HEK293 (cell line): ENCODE data around the gene WBP4.
"Not testable (repeated sequence)": the region's sequence is repeated elsewhere in the genome, so short reads cannot be mapped to it uniquely, and the experiment has no call there.

Experiments used
- CTCF ChIA-PET: fragments of 350-600 bp; formaldehyde crosslinking; extraction: SDS; loops from one replicate; lab custom pipeline; 2021; ENCODE audit warnings: antibody characterized with exemption; lab: Yijun Ruan, JAX
- POLR2A ChIA-PET: fragments of 300-600 bp; formaldehyde crosslinking; extraction: SDS; loops from one replicate; lab custom pipeline; 2020; ENCODE audit warnings: antibody characterized with exemption, inconsistent platforms; lab: Yijun Ruan, JAX
- H3K27ac ChIP-seq: fragments of 200-500 bp; sonication (Bioruptor generic); 2 replicates; pipeline ENCODE4 v1.5.1; 2014; ENCODE audit warnings: low read depth, low read length, control low read depth, inconsistent platforms; ENCODE audit errors: extremely low read depth
- H3K36me3 ChIP-seq, 2 experiments: fragments of 200-500 bp in 1 of 2; sonication (Bioruptor generic) in 1 of 2; 1 replicate in 1 of 2; 2 replicates in 1 of 2; pipeline ENCODE4 v1.5.1; 2014 to 2017; ENCODE audit warnings: inconsistent platforms in 2 of 2, low read length in 2 of 2; ENCODE audit not compliant: control insufficient read depth in 2 of 2, insufficient read depth in 1 of 2
- H3K4me1 ChIP-seq: fragments of 200-500 bp; sonication (Bioruptor generic); 2 replicates; pipeline ENCODE4 v1.5.1; 2014; ENCODE audit warnings: mild to moderate bottlenecking, low read length, inconsistent platforms; ENCODE audit not compliant: control insufficient read depth, insufficient read depth
- H3K4me3 ChIP-seq: 2 replicates; pipeline ENCODE4 v1.5.1; 2011; ENCODE audit warnings: low read depth, mild to moderate bottlenecking, control low read depth, low read length, moderate library complexity
- H3K9me3 ChIP-seq: fragments of 200-500 bp; sonication (Bioruptor generic); 2 replicates; pipeline ENCODE4 v1.5.1; 2014; ENCODE audit warnings: low read depth, low read length, inconsistent platforms; ENCODE audit not compliant: control insufficient read depth, insufficient read depth
- KLF8 ChIP-seq: fragments of 450-650 bp; formaldehyde crosslinking; IDR thresholded peaks from 2 replicates; pipeline ENCODE4 v1.5.1; 2016; ENCODE audit warnings: missing biosample characterization, missing genetic modification characterization
- SCRT1 ChIP-seq: fragments of 450-650 bp; formaldehyde crosslinking; IDR thresholded peaks from 2 replicates; pipeline ENCODE4 v1.5.1; 2016; ENCODE audit warnings: missing biosample characterization, missing genetic modification characterization, borderline replicate concordance
- YY2 ChIP-seq: fragments of 450-650 bp; formaldehyde crosslinking; IDR thresholded peaks from 2 replicates; pipeline ENCODE4 v1.5.1; 2016; ENCODE audit warnings: missing biosample characterization, missing genetic modification characterization
- ZFHX2 ChIP-seq: fragments of 450-650 bp; formaldehyde crosslinking; conservative IDR thresholded peaks from 2 replicates; pipeline ENCODE4 v1.5.1; 2016; ENCODE audit warnings: missing biosample characterization, missing genetic modification characterization
- ZFP3 ChIP-seq: fragments of 450-650 bp; formaldehyde crosslinking; IDR thresholded peaks from 2 replicates; pipeline ENCODE4 v1.5.1; 2016; ENCODE audit warnings: low read depth, missing biosample characterization, missing genetic modification characterization
- ZNF10 ChIP-seq: fragments of 450-650 bp; formaldehyde crosslinking; IDR thresholded peaks from 2 replicates; pipeline ENCODE4 v1.5.1; 2017; ENCODE audit warnings: missing biosample characterization, missing genetic modification characterization
- ZNF133 ChIP-seq: fragments of 450-650 bp; formaldehyde crosslinking; IDR thresholded peaks from 2 replicates; pipeline ENCODE4 v1.5.1; 2016; ENCODE audit warnings: missing biosample characterization, missing genetic modification characterization
- ZNF146 ChIP-seq: fragments of 450-650 bp; formaldehyde crosslinking; IDR thresholded peaks from 2 replicates; pipeline ENCODE4 v1.5.1; 2016; ENCODE audit warnings: missing biosample characterization, missing genetic modification characterization
- ZNF221 ChIP-seq: fragments of 450-650 bp; formaldehyde crosslinking; IDR thresholded peaks from 2 replicates; pipeline ENCODE4 v1.5.1; 2017; ENCODE audit warnings: missing biosample characterization, missing genetic modification characterization, borderline replicate concordance
- ZNF433 ChIP-seq: fragments of 450-650 bp; formaldehyde crosslinking; IDR thresholded peaks from 2 replicates; pipeline ENCODE4 v1.5.1; 2016; ENCODE audit warnings: missing biosample characterization, missing genetic modification characterization, low read depth
- ZNF555 ChIP-seq: fragments of 450-650 bp; formaldehyde crosslinking; conservative IDR thresholded peaks from 2 replicates; pipeline ENCODE4 v1.5.1; 2017; ENCODE audit warnings: missing biosample characterization, mild to moderate bottlenecking, missing genetic modification characterization, inconsistent platforms
- ZNF660 ChIP-seq: fragments of 450-650 bp; IDR thresholded peaks from 2 replicates; pipeline ENCODE4 v1.5.1; 2018; ENCODE audit warnings: missing biosample characterization, mild to moderate bottlenecking, missing genetic modification characterization
- ZNF768 ChIP-seq: fragments of 450-650 bp; formaldehyde crosslinking; IDR thresholded peaks from 2 replicates; pipeline ENCODE4 v1.5.1; 2018; ENCODE audit warnings: missing biosample characterization, mild to moderate bottlenecking, missing genetic modification characterization
- ZNF785 ChIP-seq: fragments of 450-650 bp; formaldehyde crosslinking; IDR thresholded peaks from 2 replicates; pipeline ENCODE4 v1.5.1; 2016; ENCODE audit warnings: missing biosample characterization, missing genetic modification characterization
- ZSCAN30 ChIP-seq: fragments of 450-650 bp; IDR thresholded peaks from 2 replicates; pipeline ENCODE4 v1.5.1; 2018; ENCODE audit warnings: missing biosample characterization, mild to moderate bottlenecking, missing genetic modification characterization, moderate library complexity
- TF ChIP-seq, protein P1 (sequence below): fragments of 450-650 bp; IDR thresholded peaks from 2 replicates; pipeline ENCODE4 v1.5.1; 2018; ENCODE audit warnings: missing biosample characterization, missing genetic modification characterization
- TF ChIP-seq, protein P2 (sequence below): fragments of 450-650 bp; formaldehyde crosslinking; IDR thresholded peaks from 2 replicates; pipeline ENCODE4 v1.5.1; 2016; ENCODE audit warnings: missing biosample characterization, missing genetic modification characterization, borderline replicate concordance

Gene WBP4

GRCh38 chr13:41077475-41077874, 16.2 kb downstream of the WBP4 start (continued):
- no peak for TF ChIP-seq ZNF555
- no peak for TF ChIP-seq ZNF785
- TF ChIP-seq ZNF133 (tag by site-specific recombination): no peak
- TF ChIP-seq, all 188 proteins: peak for 0

DNA sequence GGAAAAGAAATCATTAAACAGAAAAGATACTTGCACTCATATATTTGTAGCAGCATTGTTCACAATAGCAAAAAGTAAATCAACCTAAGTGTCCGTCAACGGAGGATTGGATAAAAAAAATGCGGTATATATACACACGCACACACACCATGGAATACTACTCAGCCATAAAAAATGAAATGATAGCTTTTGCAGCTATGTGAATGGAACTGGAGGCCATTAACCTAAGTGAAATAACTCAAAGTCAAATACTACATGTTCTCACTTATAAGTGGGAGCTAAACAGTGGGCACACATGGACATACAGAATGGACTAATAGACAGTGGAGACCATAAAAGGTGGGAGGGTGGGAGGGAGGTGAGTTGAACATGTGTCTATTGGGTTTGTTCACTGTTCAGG, 18.4 kb downstream of the WBP4 start:
- Histone ChIP-seq H3K4me1 (no peaks in the 10 kb centered on the region), H3K27ac (no peak overlapping the region), H3K4me3 (no peak overlapping the region), H3K9me3 (no peaks in the 10 kb centered on the region), H3K36me3 (peaks cover 19 to 51% of the 10 kb centered on the region in 2 experiments; a peak in 2 of 3 replicates)
- POLR2A ChIA-PET: no interaction called here
- CTCF ChIA-PET: no interaction called here
- TF ChIP-seq ZNF146 (peak; percentile 91), SCRT1 (tag by site-specific recombination) (no peak)
- TF ChIP-seq, protein P1, sequence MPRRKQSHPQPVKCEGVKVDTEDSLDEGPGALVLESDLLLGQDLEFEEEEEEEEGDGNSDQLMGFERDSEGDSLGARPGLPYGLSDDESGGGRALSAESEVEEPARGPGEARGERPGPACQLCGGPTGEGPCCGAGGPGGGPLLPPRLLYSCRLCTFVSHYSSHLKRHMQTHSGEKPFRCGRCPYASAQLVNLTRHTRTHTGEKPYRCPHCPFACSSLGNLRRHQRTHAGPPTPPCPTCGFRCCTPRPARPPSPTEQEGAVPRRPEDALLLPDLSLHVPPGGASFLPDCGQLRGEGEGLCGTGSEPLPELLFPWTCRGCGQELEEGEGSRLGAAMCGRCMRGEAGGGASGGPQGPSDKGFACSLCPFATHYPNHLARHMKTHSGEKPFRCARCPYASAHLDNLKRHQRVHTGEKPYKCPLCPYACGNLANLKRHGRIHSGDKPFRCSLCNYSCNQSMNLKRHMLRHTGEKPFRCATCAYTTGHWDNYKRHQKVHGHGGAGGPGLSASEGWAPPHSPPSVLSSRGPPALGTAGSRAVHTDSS: no peak

DNA sequence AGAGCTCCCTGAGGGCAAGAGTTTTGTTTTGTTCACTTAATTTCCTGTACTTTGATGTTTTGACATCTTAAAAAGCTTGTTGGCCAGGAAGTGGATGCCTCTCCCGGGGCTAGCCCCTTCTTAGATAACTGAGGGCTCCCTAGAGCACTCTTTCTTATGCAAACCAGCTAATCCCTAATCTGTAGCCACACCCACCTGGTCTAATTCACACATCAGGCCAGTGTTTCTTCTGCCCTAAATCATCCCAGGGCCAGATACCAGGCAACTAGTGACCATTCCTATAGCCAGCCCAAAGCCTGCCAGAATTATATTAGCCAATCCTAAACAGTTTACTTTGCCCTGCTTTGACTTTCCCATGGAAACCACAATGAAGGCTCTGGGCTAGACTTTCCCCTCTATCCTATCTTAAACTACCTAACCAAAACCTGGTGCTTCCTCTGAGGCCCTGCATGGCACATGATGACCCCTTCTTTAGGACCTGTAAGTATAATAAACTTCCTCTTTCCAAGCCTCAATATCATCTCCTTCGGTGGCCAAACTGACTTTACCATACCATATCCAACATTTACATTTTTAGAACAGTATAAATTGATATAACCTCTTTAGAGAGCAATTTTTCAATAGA, 24.8 kb downstream of the WBP4 start:
- Histone ChIP-seq H3K4me3 (no peak overlapping the region), H3K27ac (no peak overlapping the region), H3K9me3 (no peaks in the 10 kb centered on the region), H3K36me3 (peaks cover 0 to 18% of the 10 kb centered on the region in 2 experiments; a peak in 2 of 3 replicates), H3K4me1 (no peaks in the 10 kb centered on the region)
- TF ChIP-seq ZSCAN30 (no peak), ZNF10 (no peak), ZNF660 (tag by site-specific recombination) (no peak), ZNF768 (tag by site-specific recombination) (no peak), ZNF221 (tag by site-specific recombination) (no peak), ZNF433 (tag by site-specific recombination) (no peak), ZFHX2 (tag by site-specific recombination) (no peak), ZFP3 (no peak), YY2 (tag by site-specific recombination) (no peak), KLF8 (no peak)
- TF ChIP-seq, protein P2, sequence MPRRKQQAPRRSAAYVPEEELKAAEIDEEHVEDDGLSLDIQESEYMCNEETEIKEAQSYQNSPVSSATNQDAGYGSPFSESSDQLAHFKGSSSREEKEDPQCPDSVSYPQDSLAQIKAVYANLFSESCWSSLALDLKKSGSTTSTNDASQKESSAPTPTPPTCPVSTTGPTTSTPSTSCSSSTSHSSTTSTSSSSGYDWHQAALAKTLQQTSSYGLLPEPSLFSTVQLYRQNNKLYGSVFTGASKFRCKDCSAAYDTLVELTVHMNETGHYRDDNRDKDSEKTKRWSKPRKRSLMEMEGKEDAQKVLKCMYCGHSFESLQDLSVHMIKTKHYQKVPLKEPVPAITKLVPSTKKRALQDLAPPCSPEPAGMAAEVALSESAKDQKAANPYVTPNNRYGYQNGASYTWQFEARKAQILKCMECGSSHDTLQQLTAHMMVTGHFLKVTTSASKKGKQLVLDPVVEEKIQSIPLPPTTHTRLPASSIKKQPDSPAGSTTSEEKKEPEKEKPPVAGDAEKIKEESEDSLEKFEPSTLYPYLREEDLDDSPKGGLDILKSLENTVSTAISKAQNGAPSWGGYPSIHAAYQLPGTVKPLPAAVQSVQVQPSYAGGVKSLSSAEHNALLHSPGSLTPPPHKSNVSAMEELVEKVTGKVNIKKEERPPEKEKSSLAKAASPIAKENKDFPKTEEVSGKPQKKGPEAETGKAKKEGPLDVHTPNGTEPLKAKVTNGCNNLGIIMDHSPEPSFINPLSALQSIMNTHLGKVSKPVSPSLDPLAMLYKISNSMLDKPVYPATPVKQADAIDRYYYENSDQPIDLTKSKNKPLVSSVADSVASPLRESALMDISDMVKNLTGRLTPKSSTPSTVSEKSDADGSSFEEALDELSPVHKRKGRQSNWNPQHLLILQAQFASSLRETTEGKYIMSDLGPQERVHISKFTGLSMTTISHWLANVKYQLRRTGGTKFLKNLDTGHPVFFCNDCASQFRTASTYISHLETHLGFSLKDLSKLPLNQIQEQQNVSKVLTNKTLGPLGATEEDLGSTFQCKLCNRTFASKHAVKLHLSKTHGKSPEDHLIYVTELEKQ (tag by site-specific recombination): no peak
- CTCF ChIA-PET: no interaction called here
- POLR2A ChIA-PET: no interaction called here

DNA sequence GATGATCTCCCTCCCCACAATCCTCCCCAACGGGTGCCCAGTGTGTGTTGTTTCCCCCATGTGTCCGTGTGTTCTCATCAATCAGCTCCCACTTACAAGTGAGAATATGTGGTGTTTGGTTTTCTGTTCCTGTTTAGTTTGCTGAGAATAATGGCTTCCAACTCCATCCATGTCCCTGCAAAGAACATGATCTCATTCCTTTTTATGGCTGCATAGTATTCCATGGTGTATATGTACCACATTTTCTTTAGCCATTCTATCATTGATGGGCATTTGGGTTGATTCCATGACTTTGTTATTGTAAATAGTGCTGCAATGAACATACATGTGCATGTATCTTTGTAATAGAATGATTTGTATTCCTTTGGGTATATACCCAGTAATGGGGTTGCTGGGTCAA, 34.4 kb downstream of the WBP4 start:
- H3K36me3 ChIP-seq, H3K4me1 ChIP-seq, H3K4me3 ChIP-seq, CTCF ChIA-PET, H3K27ac ChIP-seq, POLR2A ChIA-PET, H3K9me3 ChIP-seq: not testable (repeated sequence)
- peak; percentile 97 for TF ChIP-seq ZNF146
